Ovary (tissue), 3 donors: ENCODE measurements around the gene BMPR1A.

ENCODE experiments used
- POLR2A ChIP-seq: fragments of 450-650 bp; IDR thresholded peaks from one replicate; pipeline ENCODE4 v1.6.1; 2017; ENCODE audit warnings: antibody characterized with exemption, mild to moderate bottlenecking, moderate library complexity
- TF ChIP-seq, protein P1 (sequence below), 3 donors: fragments of 450-650 bp in 2 of 3; fragments of 200-600 bp in 1 of 3; IDR thresholded peaks; one replicate each; pipeline versions ENCODE4 v1.5.1 to v1.8.0; 2016 to 2022; ENCODE audit warnings: antibody characterized with exemption in 3 of 3, mild to moderate bottlenecking in 1 of 3
- donor health status: DM: no; HTN: no; CAD: no.

DNA sequence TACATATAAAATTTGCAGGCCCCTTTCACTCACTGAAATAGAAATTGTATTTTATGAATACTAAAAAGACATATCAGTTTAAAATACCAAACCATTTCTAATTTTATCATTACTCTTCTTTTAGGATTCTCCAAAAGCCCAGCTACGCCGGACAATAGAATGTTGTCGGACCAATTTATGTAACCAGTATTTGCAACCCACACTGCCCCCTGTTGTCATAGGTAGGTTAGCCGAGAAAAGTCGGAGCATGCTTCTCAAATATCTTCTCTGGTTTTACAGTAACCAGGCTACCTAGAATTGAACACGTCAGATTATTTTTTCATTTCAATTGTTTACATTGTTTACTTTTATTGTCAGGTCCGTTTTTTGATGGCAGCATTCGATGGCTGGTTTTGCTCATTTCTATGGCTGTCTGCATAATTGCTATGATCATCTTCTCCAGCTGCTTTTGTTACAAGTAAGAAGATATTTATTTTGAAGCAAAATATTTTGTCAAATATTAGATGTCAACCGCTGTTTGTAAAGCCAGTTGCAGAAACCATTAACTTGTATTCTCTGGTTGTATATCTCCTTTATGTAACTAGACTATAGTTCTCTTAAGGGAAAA, 143.4 kb downstream of the BMPR1A start:
- TF ChIP-seq, protein P1, sequence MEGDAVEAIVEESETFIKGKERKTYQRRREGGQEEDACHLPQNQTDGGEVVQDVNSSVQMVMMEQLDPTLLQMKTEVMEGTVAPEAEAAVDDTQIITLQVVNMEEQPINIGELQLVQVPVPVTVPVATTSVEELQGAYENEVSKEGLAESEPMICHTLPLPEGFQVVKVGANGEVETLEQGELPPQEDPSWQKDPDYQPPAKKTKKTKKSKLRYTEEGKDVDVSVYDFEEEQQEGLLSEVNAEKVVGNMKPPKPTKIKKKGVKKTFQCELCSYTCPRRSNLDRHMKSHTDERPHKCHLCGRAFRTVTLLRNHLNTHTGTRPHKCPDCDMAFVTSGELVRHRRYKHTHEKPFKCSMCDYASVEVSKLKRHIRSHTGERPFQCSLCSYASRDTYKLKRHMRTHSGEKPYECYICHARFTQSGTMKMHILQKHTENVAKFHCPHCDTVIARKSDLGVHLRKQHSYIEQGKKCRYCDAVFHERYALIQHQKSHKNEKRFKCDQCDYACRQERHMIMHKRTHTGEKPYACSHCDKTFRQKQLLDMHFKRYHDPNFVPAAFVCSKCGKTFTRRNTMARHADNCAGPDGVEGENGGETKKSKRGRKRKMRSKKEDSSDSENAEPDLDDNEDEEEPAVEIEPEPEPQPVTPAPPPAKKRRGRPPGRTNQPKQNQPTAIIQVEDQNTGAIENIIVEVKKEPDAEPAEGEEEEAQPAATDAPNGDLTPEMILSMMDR (IDR thresholded peaks at IDR 0.05) = peak; percentile 35 to 82 (median 81)
- TF ChIP-seq POLR2A = no peak
